GM12878 (cell line): ENCODE data around the gene HRH3. TPM values are rescaled to one million over a fixed set of nuclear protein-coding genes. Genes with fewer than 3 reads are reported as not detected.
A peak's percentile ranks its signal among the peaks of the same experiment; 100 is the strongest.

Experiments used
- CREM ChIP-seq: IDR thresholded peaks from 2 replicates; pipeline ENCODE4 v1.6.1; 2014; ENCODE audit warnings: antibody characterized with exemption, low read depth
- E2F4 ChIP-seq: IDR thresholded peaks from 2 replicates; pipeline ENCODE4 v1.6.1; 2012; ENCODE audit warnings: low read depth, low read length, improper control_type of control experiment
- EGR1 ChIP-seq, 2 experiments: IDR thresholded peaks; 1 replicate in 1 of 2; 2 replicates in 1 of 2; pipeline ENCODE4 v1.6.1; 2011 to 2012; ENCODE audit warnings: low read depth in 2 of 2, low read length in 2 of 2, borderline replicate concordance in 1 of 2, mild to moderate bottlenecking in 1 of 2, moderate library complexity in 1 of 2
- FOXM1 ChIP-seq: IDR thresholded peaks from 2 replicates; pipeline ENCODE4 v1.6.1; 2012; ENCODE audit warnings: low read depth, mild to moderate bottlenecking, inconsistent platforms, low read length, moderate library complexity
- IKZF2 ChIP-seq, 2 experiments: fragments of 450-650 bp; IDR thresholded peaks; 2 replicates each; pipeline ENCODE4 v1.6.1; 2017; ENCODE audit warnings: mild to moderate bottlenecking in 2 of 2, moderate library complexity in 2 of 2
- LARP7 ChIP-seq: fragments of 450-650 bp; IDR thresholded peaks from 2 replicates; pipeline ENCODE4 v1.6.1; 2017; ENCODE audit warnings: mild to moderate bottlenecking
- MEF2B ChIP-seq: fragments of 450-650 bp; IDR thresholded peaks from 2 replicates; pipeline ENCODE4 v1.6.1; 2018; ENCODE audit warnings: mild to moderate bottlenecking, moderate library complexity; ENCODE audit not compliant: partially characterized antibody, poor library complexity, severe bottlenecking
- MXI1 ChIP-seq: fragments of 150-350 bp; IDR thresholded peaks from 2 replicates; pipeline ENCODE4 v1.6.1; 2011; ENCODE audit warnings: low read depth, mild to moderate bottlenecking, inconsistent platforms, low read length, improper control_type of control experiment
- RAD51 ChIP-seq: fragments of 450-650 bp; IDR thresholded peaks from 2 replicates; pipeline ENCODE4 v1.6.1; 2016; ENCODE audit warnings: moderate library complexity, mild to moderate bottlenecking, inconsistent platforms
- RFX5 ChIP-seq: IDR thresholded peaks from 2 replicates; pipeline ENCODE4 v1.6.1; 2011; ENCODE audit warnings: low read depth, low read length, improper control_type of control experiment
- ZNF207 ChIP-seq: fragments of 450-650 bp; IDR thresholded peaks from 2 replicates; pipeline ENCODE4 v1.6.1; 2014; ENCODE audit warnings: antibody characterized with exemption, mild to moderate bottlenecking, borderline replicate concordance
- ZNF592 ChIP-seq: fragments of 450-650 bp; IDR thresholded peaks from 2 replicates; pipeline ENCODE4 v1.6.1; 2017; ENCODE audit warnings: mild to moderate bottlenecking, moderate library complexity
- polyA plus RNA-seq, 11 experiments: library from polyadenylated mRNA; depleted of rRNA in 4 of 11; unstranded in 6 of 11; stranded (reverse) in 5 of 11; fragments of >200 nt; fragmentation: Nextera tagmentation in 4 of 11; fragmentation: Illumina TruSeq in 1 of 11; extraction: Ambion mirVana in 4 of 11; extraction: Trizol in 1 of 11; gene quantifications; 1 replicate in 1 of 11; 2 replicates in 10 of 11; pipeline versions ENCODE4 v1.2.1 to v1.2.3, GENCODE V29; 2011 to 2016; ENCODE audit warnings: inconsistent platforms in 2 of 11, missing spikeins in 2 of 11, low read depth in 1 of 11
- total RNA-seq, 4 experiments: library from RNA; depleted of rRNA in 3 of 4; stranded (reverse); fragments of >200 nt in 3 of 4; fragmentation: Illumina TruSeq in 1 of 4; extraction: Trizol in 1 of 4; gene quantifications; 2 replicates each; pipeline versions ENCODE4 v1.2.1 to v1.2.3, GENCODE V29; 2013 to 2021
- TF ChIP-seq, protein P1 (sequence below): IDR thresholded peaks from 2 replicates; pipeline ENCODE4 v1.6.1; 2011; ENCODE audit warnings: mild to moderate bottlenecking, low read depth, low read length, moderate library complexity; ENCODE audit not compliant: insufficient replicate concordance
- TF ChIP-seq, protein P2 (sequence below): fragments of 450-650 bp; conservative IDR thresholded peaks from 2 replicates; pipeline ENCODE4 v1.6.1; 2017; ENCODE audit warnings: mild to moderate bottlenecking, moderate library complexity
- TF ChIP-seq, protein P3 (sequence below): IDR thresholded peaks from 2 replicates; pipeline ENCODE4 v1.6.1; 2012; ENCODE audit warnings: low read depth, low read length, improper control_type of control experiment

Gene HRH3
- total and polyA plus RNA-seq, 10 of the 15 experiments (the other 5 are each of a cell fraction or from before 2014, with no cell fraction given) = not detected

GRCh38 chr20:62182469-62183425 lies 37.3 kb downstream of the HRH3 start, which contains the start of gene MTG2 (continued):
- TF ChIP-seq ZNF592 (0 out of 2 replicates have a peak, but pooled peaks have one; percentile 9), ZNF207 (0 out of 2 replicates have a peak, but pooled peaks have one; percentile 15), IKZF2 (IDR thresholded peaks at IDR 0.05) (peak; percentile 37; a peak in 2 of 4 replicates), FOXM1 (no peak), MXI1 (peak; percentile 96), E2F4 (no peak), EGR1 (IDR thresholded peaks at IDR 0.05; ENCODE audit: borderline replicate concordance in 1 of 2, low read depth in 2 of 2, low read length in 2 of 2) (peak in 1 of 2 experiments; percentile 10; a peak in 1 of 3 replicates), CREM (peak; percentile 98), RFX5 (no peak), LARP7 (peak; percentile 95), MEF2B (peak; percentile 19), RAD51 (no peak)
- TF ChIP-seq, protein P1, sequence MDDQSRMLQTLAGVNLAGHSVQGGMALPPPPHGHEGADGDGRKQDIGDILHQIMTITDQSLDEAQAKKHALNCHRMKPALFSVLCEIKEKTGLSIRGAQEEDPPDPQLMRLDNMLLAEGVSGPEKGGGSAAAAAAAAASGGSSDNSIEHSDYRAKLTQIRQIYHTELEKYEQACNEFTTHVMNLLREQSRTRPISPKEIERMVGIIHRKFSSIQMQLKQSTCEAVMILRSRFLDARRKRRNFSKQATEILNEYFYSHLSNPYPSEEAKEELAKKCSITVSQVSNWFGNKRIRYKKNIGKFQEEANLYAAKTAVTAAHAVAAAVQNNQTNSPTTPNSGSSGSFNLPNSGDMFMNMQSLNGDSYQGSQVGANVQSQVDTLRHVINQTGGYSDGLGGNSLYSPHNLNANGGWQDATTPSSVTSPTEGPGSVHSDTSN = no peak
- TF ChIP-seq, protein P2, sequence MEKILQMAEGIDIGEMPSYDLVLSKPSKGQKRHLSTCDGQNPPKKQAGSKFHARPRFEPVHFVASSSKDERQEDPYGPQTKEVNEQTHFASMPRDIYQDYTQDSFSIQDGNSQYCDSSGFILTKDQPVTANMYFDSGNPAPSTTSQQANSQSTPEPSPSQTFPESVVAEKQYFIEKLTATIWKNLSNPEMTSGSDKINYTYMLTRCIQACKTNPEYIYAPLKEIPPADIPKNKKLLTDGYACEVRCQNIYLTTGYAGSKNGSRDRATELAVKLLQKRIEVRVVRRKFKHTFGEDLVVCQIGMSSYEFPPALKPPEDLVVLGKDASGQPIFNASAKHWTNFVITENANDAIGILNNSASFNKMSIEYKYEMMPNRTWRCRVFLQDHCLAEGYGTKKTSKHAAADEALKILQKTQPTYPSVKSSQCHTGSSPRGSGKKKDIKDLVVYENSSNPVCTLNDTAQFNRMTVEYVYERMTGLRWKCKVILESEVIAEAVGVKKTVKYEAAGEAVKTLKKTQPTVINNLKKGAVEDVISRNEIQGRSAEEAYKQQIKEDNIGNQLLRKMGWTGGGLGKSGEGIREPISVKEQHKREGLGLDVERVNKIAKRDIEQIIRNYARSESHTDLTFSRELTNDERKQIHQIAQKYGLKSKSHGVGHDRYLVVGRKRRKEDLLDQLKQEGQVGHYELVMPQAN = peak; percentile 91
- TF ChIP-seq, protein P3, sequence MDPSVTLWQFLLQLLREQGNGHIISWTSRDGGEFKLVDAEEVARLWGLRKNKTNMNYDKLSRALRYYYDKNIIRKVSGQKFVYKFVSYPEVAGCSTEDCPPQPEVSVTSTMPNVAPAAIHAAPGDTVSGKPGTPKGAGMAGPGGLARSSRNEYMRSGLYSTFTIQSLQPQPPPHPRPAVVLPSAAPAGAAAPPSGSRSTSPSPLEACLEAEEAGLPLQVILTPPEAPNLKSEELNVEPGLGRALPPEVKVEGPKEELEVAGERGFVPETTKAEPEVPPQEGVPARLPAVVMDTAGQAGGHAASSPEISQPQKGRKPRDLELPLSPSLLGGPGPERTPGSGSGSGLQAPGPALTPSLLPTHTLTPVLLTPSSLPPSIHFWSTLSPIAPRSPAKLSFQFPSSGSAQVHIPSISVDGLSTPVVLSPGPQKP = peak; percentile 87
